SK-N-DZ (cell line): Measurements from ENCODE around the gene MAML3. TPM values are rescaled to one million over a fixed set of nuclear protein-coding genes. Genes with fewer than 3 reads are reported as not detected.

ENCODE experiments used
- DNase-seq: peaks from one replicate; pipeline ENCODE4 v3.0.0-alpha.2; 2015; ENCODE audit warnings: low spot score
- polyA plus RNA-seq, 2 experiments: library from polyadenylated mRNA; depleted of rRNA; stranded (reverse); fragments of >200 nt; gene quantifications; 2 replicates each; pipeline ENCODE4 v1.2.3, GENCODE V29; 2014

The MAML3 gene
- 7.9 TPM in 2 replicates for polyA plus RNA-seq (2014; cell fraction: cytosol; rRNA removed)
- polyA plus RNA-seq (2014; cell fraction: nucleus; rRNA removed) = 3.5 and 5.0 TPM in 2 replicates

DNA sequence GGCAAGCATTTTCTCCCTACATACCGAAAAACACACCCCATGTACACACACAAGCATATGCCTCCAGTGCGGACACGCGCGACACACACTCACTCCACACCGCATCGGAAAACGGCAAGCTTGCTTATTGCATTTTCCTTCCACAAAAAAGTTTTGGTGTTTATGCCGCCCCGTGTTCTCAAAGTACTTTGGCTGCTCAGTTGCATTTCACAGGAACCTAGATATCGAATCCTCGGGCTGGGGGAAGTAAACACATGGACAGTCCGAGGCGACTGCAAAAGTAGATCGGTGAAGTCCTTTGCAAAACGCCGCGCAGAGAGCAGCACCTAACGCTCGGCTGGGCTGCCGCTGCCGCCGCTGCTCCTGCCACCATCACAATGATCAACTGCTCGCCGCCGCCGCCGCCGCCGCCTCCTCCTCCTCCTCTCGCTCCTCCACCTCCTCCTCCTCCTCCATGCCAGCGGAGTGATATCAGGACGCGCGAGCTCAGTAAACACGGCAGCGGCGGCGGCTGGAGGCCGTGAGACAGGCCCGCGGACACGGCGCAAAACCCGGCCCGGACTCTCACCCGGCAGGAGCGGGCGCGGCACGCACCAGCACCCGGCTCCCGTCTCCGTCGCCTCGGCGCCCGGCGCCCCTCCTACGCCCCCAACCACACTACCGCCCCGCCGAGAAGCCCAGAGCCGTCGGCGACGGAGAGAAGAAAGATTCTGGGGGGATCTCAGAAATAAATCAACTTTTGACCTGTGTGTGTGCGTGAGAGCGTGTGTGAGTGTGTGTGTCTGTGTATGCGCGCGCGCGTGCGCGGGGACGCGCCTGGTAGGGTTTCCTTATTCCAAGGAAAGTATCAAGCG is at the start of gene MAML3:
TSS of gene MAML3 (minus strand) at position 467 of the 854 bp plus-strand sequence. CDS start 857 bp downstream, outside the sequence.
- DNase-seq = peak; percentile 97

DNA sequence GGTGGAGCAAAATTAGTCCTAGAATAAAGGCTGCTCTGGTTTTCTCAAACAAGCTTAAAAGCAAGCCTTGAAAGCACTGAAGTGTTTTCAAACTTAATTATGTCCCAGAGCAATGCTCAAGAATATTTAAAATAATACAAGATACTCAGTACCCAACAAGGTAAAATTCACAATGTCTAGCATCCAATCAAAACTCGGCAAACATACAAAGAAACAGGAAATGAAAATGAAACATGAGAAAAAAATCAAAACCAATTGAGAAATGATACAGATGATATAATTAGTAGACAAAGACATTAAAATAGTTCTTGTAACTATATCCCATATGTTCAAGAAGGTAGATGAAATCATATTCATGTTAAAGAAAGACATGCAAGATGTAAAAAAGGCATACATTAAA is 45.0 kb upstream of the MAML3 start:
- no peak for DNase-seq

DNA sequence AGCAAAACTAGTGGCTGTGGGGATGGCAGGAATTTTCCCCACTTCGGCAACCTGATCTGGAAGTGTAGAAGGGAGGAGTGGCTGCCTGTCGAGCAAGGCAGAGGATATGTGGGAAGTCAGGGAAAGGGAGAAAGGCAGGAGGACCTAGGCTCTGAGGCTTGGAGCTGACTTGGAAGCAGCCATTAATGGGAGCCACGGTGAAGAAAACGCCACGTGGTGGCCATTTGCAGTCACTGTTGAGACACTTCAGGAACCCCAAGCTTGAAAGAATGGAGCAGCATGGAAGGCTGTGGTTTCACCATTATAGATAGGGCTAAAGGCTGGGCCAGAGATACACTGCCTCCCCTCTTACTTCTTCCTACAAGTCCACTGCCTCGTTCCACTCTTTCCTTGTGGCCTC is 41.8 kb upstream of the MAML3 start:
- no peak for DNase-seq

DNA sequence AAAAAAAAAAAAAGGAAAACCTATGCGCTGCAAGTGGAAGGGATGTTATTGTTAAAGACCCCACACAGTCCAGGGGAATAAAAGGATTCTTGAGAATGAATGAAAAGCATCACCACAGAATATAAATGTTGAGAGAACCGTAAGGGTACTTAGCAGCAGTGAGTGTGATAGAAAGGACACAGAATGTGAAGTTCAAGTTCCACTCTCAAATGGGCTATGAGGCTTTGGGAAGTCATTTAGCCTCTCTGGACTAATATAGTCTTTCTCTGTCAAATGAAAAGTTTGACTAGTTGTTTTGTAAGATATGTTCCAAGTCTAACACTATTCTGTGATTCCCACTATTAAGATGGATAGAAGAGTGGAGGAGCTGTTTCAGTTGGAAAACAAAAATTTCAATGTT is 35.8 kb upstream of the MAML3 start:
- DNase-seq = no peak

DNA sequence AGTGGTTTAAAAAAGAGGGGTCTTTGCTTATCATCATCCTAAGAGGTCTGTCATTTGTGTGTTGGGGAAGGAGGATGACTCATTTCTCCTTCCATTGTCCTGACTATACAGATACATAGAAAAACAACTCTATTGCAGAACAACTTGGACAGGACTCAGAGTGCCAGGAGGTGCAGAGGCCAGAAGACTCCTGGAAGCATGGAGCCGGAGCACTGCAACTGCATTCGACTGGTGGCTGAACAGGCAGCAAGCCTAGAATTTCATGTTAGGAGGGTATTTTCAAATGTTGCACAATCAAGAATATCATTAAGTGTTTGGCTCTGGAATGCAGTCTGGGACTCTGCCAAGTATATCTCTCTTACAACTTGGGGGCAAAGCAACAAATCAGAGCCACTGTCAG is 35.0 kb upstream of the MAML3 start:
- DNase-seq = no peak

DNA sequence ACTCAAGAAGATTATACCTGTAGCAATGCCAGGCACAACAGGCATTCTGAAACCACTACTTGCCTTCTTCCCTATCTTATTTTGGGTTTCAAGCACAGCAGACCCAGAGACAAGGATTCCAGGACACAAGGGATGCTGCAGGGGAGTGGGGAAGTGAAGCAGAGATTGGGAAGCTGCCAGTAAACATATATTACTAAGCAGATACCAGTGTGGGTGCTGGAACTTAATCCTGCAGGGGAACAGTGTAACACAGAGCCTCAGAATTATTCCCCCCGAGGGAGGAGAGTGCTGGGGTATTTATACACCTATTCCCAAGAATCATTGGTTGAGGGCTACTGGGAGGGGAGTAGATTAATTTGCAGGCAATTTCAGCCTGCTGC is 33.3 kb upstream of the MAML3 start:
- no peak for DNase-seq

DNA sequence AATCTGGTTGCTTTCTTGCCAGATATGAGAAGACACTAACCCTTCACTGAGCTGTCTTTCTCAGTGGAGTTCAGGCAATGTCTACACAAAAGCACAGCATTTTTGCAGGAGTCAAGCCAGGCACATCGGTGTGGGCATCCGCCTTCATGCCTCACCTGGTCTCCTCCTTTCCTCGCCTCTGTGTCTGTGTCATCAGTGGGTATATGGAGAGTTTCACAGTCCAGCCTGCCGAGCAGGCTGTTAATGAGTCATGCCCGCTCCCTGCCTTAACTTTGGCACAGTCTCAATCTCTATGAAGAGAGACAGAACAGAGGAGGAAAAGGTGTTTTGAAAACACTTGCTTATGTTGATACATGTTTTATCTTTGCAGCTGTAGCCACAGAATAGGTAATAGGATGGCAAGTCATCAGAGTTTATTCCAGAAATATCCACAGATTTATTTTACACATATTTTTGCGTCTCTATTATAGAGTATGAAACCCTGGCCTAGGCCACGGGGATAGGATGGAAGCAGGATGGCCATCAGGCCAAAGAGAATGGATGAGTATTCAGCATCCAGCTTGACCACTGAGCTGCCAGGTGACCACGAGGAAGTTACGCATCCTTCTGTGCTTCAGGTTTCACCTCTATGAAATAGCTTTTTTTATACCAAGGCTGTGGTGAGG is 32.8 kb upstream of the MAML3 start:
- no peak for DNase-seq

DNA sequence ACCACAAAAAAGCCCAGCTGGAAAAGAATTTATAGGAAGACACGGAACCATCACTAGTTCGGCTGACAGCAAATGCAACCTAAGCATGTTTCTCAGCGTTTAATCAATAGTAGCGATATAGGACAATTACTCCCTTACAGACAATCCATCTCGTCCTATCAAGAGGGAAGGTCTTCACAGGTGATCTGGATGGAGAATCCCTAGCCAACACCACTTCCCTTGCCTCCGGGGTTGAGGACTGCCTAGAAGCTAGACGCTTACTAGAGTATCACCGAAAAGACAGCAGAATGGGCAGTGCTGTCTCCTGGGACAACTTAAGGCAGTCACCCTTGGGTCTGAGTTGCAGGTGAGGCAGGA is 32.1 kb upstream of the MAML3 start:
- DNase-seq = no peak

DNA sequence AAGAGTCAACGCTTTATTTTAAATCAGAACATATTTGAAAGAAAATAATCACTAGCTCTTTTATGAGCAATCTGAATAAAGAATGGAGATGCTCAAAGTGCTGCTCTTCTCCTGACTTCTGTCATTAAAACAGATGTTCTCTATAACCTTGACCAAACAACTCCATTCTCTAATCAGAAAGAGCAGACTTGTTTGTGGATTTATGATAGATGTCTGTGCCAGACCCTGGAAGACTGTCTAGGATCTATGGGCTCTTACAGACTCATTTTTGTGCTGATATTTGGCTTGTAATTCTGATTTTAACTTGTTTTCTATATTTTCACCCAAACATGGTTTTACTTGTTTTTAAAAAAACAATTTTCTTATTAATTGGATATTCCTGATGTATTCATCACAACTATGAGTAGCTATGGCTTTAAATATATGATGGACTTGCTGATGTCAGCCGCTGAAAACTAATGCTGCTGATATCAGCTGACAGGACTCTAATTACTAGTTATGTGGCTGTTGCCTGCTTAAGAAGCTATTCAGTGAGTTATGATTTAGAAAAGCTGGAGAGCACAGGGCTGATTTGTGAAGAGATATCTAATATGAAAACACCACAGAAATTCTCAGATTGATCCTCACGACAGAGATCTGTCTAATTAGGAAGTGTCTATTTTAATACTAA is 31.6 kb upstream of the MAML3 start:
- DNase-seq = peak; percentile 21

DNA sequence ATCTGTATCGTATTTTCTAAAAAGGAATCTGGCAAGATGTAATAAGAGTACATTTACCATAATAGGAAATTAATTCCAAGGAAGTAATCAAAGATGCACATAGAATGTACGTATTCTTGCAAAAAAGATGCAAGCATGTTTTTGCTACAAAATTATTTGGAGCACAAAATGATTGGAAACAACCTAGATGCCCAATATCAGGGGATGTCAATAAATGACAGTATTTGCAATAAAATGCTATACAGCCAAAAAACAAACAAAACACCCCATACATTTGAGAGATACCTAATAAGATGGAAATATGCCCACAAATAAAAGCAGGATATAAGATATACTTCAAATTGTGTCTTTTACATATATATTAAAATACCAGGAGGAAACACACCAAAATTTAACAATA is 29.3 kb upstream of the MAML3 start:
- no peak for DNase-seq

DNA sequence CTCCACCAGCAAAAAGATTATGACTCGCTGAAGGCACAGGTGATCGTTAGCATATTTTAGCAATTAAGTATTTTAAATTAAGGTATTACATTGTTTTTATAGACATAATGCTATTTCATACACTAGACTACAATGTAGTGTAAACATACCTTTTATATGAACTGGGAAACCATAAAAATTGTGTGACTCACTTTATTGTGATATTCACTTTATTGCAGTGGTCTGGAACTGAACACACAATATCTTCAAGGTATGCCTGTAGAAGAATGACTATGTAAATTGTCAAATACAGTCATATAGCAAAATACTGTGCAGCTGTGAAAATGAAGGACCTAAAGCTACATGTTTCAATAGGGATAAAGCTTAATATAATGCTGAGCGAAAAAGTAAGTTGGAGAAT is 26.6 kb upstream of the MAML3 start:
- no peak for DNase-seq

DNA sequence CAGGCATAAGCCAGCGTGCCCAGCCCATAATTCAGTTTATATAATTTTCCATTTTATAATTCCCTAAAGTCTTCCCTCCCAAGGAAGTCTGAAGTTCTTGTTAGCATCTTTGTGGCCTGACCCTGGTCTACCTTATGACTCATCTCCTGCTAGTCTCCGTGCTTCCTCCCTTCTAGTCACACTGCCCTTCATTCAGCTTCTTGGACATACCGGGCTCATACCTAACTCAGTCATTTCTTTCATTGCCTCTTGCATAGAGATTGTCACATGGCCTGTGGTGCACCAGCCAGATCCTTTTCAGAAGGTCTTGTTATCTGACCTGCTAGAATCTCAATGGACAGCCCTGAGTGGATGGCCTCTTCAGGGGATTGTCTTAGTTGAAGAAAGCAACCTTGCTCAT is 22.8 kb upstream of the MAML3 start:
- no peak for DNase-seq

DNA sequence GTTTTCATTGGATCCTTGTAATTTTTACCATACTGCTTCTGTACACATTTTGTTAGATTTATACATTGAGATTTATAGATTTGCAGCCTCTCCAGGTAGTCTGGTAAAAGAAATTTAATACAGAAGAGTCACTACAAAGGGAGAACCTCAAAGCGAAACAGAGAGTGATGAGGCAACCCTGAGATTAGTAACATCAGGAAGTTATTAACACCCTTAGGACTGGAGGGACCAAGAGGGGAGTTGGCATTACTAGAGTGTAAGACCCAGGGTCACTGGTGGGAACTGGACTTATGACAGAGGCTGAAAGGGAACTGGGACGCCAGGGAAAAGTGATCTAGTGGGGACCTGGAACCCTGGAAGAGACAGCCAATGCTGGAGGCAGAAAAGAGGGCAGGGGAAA is 20.6 kb upstream of the MAML3 start:
- no peak for DNase-seq

DNA sequence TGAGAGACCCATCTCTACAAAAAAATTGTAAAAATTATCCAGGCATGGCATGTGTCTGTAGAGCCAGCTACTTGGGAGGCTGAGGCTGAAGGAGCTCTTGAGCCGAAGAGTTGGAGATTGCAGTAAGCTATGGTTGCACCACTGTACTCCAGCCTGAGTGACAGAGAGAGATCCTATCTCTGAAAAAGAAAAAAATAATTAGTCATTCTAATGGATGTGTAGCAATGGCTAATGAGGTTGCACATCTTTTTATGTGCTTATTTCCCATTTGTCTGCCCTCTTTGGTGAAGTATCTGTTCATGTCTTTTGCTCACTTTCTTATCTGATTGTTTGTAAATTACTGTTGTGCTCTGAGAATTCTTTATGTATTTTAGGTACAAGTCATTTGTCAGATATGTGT is 19.0 kb upstream of the MAML3 start:
- no peak for DNase-seq

DNA sequence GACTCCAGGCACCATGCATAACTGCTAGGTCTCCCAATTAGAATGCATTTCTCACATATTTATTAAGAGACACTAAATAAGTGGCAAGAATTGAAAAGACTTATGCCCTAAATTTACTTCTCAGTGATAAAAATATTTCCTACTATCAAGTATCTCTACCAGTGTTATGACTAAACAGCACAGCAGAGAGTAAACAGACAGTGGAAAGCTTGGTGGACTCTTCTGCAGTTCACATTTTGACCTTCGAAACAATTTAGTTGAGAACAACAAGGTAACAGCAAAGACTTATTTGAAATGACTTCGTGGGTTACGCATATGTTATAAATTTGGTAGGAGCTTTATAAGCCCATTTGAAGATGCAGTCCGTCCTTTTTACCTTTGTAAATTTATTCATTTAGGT is 16.3 kb upstream of the MAML3 start:
- no peak for DNase-seq

DNA sequence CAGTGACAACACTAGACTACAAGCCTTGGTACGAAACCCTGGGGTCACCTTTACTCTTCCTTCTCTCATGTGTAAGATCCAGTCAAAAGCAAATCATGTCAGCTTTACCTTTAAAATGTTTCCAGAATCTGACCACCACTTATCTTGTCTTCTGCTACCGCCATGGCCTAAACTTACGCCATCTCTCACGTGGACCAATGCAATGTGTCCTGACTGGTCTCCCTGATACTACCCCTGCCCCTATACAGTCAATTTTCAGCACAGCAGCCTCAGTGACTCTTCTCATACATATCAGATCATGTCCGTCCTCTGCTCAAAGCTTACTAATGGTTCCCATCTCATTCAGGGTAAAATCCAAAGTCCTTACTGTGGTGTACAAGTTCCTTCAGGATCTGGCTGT is 15.0 kb upstream of the MAML3 start:
- no peak for DNase-seq

DNA sequence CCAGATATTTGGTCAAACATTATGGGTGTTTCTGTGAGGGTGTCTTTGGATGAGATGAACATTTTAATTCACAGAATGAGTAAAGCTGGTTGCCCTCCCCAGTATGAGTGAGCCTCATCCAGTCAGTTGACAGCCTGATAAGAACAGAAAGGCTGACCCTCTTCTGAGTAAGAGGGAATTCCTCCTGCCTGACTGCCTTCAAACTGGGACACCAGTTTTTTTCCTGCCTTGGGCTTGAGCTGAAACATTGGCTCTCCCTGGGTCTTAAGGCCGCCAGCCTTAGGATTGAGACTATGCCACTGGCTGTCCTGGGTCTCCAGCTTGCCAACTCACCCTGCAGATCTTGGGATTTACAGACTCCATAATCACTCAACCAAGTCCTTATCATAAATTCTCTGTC is 14.5 kb upstream of the MAML3 start:
- DNase-seq = no peak

DNA sequence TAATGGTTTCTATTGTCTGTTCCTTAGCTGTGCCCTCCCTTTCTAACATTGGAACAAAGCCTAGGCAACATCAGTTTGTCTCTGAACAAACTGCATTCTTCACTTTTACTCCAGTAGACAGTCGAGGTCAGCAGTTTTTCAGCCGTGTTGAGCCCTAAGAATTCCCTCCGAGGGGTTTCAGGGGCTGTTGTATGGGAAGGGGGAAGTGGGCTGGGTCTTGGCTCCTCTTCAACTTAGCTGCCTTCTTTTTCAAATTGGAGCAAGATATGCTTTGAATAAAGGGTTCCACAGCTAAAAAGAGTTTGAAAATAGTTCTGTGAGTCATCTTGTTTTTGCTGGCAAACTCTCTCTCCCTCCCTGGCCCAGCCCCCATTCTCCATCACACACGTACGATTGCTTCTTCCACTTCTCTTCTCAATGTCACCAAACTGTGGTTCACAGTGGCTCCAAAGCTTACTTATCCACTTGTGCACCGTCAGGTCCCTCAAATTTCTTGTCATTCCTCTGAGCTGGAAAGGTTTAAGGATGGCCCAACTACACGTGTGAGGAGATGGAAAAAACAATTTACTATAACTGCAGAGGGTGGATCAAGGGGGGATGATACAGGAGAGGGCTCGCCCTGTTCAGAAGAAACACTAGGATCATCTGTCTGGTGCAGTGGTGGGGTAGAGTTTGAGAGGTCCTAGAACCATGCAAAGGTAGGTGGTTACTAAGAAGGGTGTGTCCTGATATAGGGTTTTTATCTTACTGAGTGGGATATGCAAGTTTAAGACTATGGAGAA is 9.2 kb upstream of the MAML3 start:
- DNase-seq = no peak

DNA sequence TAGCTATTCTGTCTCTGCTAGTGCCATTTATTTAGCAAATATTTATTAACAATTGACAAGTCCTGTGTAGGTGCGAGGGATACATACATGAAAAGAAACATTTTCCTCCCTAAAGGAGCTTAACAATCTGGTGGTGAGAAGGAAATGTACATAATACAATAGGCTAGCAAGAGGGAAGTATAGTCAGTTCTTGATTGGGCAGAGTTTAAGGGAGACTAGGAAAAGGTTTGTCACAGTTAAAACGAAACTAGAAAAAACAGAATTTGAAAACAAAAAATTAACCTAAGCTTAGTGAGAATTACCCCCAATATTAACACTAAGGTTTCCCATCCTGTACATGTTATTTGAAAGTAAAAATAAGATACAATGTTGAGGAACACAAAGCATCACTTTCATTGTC is 8.6 kb upstream of the MAML3 start:
- no peak for DNase-seq

DNA sequence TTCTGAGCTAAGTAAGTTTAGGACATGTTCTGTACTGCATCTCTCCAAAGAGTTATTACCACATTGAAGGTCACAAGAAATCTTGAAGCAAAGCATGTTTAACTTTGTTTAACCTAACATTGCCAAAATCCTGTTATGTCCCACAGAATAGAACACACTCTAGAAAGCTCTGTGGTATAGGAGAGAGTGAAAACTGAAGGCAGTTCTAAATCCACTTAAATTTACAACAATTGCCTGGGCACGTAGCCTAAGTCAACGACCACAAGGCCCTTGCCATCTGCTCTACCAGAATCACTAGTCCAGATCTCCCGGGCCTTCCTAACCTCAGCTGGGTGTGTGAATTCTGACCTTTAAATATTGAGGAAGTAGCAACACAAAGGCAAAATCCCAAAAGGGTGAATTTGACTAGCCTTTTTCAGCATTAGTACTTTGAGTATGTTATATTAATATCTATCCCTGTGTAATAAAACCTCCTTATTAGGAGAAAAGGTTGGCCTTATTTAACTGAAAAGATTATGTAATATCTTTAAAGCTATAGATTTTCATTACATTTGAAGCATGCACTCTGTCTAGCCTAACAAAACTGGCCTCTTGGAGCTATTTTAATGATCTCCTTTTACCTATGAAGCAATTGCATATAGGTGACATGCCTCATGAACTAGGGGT is 4.5 kb upstream of the MAML3 start:
- DNase-seq = no peak

DNA sequence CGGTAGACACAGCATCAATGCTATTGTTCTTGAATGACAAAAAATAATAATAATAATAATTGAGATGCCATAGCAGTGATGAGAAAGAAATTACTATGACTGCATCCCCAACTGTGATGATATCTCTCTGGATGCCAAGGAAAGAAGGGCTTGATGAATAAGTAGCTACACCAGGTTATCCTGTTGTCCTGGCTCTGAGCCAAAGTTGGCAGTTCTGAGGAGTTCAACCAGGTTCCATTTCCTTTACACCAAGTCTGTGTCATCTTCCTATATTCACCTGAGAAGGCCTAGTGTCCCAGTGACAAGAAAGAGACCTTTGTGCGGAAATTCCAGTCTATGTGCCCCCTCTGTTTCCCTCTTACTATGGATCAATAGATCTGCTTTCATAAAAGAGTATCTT is 3.4 kb upstream of the MAML3 start:
- DNase-seq = no peak
